ENCODE results near the gene SAT2.

DNA sequence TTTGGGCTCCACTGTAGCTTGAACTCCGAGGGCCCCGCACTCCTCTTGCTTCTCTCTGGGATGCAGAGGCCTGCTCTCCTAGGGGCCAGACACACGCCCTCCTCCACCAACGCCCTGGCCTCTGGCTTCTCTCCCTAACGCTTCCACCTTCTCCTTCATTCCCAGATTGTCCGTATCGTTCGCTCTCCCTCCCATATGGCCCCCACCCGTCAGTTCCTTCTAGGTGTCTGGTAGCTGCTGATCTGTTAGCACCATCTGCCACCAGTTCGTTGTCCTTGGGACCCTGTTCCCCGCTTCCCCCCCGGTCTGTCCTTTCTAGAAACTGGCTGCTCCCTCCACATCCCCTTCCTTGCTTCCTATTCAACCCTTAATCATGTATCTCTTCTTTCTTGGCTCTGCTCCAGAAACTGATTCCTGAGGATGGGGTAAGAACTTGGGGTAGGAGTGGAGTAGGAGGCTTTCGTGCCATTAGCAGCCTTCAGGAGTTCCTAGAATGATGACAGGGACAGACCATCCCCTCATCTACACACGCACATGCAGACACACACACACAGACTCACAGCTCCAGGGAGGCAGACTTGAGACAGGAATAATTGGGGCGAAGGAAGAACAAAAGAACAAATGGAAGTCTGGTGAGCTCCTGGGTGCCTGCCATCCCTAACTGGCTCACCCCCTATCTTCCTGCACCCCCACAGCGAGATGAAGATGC, 27.4 kb upstream of the SAT2 start:
- TF ChIP-seq, protein P1, sequence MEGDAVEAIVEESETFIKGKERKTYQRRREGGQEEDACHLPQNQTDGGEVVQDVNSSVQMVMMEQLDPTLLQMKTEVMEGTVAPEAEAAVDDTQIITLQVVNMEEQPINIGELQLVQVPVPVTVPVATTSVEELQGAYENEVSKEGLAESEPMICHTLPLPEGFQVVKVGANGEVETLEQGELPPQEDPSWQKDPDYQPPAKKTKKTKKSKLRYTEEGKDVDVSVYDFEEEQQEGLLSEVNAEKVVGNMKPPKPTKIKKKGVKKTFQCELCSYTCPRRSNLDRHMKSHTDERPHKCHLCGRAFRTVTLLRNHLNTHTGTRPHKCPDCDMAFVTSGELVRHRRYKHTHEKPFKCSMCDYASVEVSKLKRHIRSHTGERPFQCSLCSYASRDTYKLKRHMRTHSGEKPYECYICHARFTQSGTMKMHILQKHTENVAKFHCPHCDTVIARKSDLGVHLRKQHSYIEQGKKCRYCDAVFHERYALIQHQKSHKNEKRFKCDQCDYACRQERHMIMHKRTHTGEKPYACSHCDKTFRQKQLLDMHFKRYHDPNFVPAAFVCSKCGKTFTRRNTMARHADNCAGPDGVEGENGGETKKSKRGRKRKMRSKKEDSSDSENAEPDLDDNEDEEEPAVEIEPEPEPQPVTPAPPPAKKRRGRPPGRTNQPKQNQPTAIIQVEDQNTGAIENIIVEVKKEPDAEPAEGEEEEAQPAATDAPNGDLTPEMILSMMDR (IDR thresholded peaks at IDR 0.05): no peak
- TF ChIP-seq EZH2 (IDR thresholded peaks at IDR 0.05): no peak

Data from neural progenitor cell (in vitro differentiated cells).